Skeletal muscle satellite cell (primary cell): Measurements from ENCODE around the gene SAV1.
"Not testable (repeated sequence)": the region's sequence is repeated elsewhere in the genome, so short reads cannot be mapped to it uniquely, and the experiment has no call there.

Source experiments
- H3K27me3 ChIP-seq: 2 replicates; pipeline ENCODE4 v1.7.0; 2013; ENCODE audit warnings: low read length; ENCODE audit not compliant: control insufficient read depth, insufficient read depth
- H3K36me3 ChIP-seq: 2 replicates; pipeline ENCODE4 v1.7.0; 2013; ENCODE audit warnings: mild to moderate bottlenecking, control low read depth, low read length; ENCODE audit not compliant: insufficient read depth
- H3K4me1 ChIP-seq: 2 replicates; pipeline ENCODE4 v1.7.0; 2013; ENCODE audit warnings: low read length; ENCODE audit not compliant: control insufficient read depth, insufficient read depth
- H3K4me2 ChIP-seq: 2 replicates; pipeline ENCODE4 v1.7.0; 2013; ENCODE audit warnings: mild to moderate bottlenecking, low read length
- H3K4me3 ChIP-seq: 2 replicates; pipeline ENCODE4 v1.7.0; 2013; ENCODE audit warnings: low read length
- H3K9ac ChIP-seq: 2 replicates; pipeline ENCODE4 v1.7.0; 2013; ENCODE audit warnings: mild to moderate bottlenecking, low read depth, low read length, moderate library complexity
- H3K9me3 ChIP-seq: replicated peaks from 2 replicates; pipeline ENCODE4 v1.7.0; 2013; ENCODE audit warnings: mild to moderate bottlenecking, control low read depth, low read length

SAV1 gene

GRCh38 chr14:50659327-50659974, 8.7 kb downstream of the SAV1 start:
- no peaks in the 10 kb centered on the region for H3K9me3 ChIP-seq
- peaks cover 14% of the 10 kb centered on the region for H3K4me1 ChIP-seq
- no peak overlapping the region for H3K4me2 ChIP-seq

GRCh38 chr14:50658203-50658602, 9.9 kb downstream of the SAV1 start:
- Histone ChIP-seq H3K36me3 (peaks cover 21% of the 10 kb centered on the region), H3K4me3 (no peak overlapping the region), H3K4me1 (peaks cover 14% of the 10 kb centered on the region), H3K27me3 (no peaks in the 10 kb centered on the region), H3K4me2 (peak overlapping the region; percentile 50), H3K9ac (no peak overlapping the region), H3K9me3 (no peaks in the 10 kb centered on the region)

More at GRCh38 chr14:50659327-50659974, 8.7 kb downstream of the SAV1 start:
- H3K4me3 ChIP-seq: no peak overlapping the region
- H3K36me3 ChIP-seq: peaks cover 22% of the 10 kb centered on the region
- no peak overlapping the region for H3K9ac ChIP-seq
- no peaks in the 10 kb centered on the region for H3K27me3 ChIP-seq

- H3K4me3 ChIP-seq: no peak overlapping the region
- H3K4me2 ChIP-seq: peak overlapping the region; percentile 50
- H3K9me3 ChIP-seq: no peaks in the 10 kb centered on the region
- peaks cover 21% of the 10 kb centered on the region for H3K36me3 ChIP-seq
- H3K4me1 ChIP-seq: peaks cover 14% of the 10 kb centered on the region
- no peak overlapping the region for H3K9ac ChIP-seq
- no peaks in the 10 kb centered on the region for H3K27me3 ChIP-seq
Measured at GRCh38 chr14:50657753-50658152, 10.4 kb downstream of the SAV1 start.

GRCh38 chr14:50656776-50657175, 11.3 kb downstream of the SAV1 start:
- Histone ChIP-seq H3K4me2 (no peak overlapping the region), H3K9ac (no peak overlapping the region), H3K9me3 (no peaks in the 10 kb centered on the region), H3K4me3 (no peak overlapping the region), H3K36me3 (peaks cover 19% of the 10 kb centered on the region), H3K27me3 (no peaks in the 10 kb centered on the region), H3K4me1 (peaks cover 14% of the 10 kb centered on the region)

GRCh38 chr14:50649691-50650090, 18.4 kb downstream of the SAV1 start:
- H3K4me2 ChIP-seq: no peak overlapping the region

GRCh38 chr14:50647753-50648152, 20.4 kb downstream of the SAV1 start:
- Histone ChIP-seq H3K9me3 (no peaks in the 10 kb centered on the region), H3K4me3 (no peak overlapping the region), H3K36me3 (peaks cover 12% of the 10 kb centered on the region), H3K9ac (no peak overlapping the region), H3K27me3 (no peaks in the 10 kb centered on the region), H3K4me1 (peaks cover 12% of the 10 kb centered on the region), H3K4me2 (no peak overlapping the region)

More at GRCh38 chr14:50649691-50650090, 18.4 kb downstream of the SAV1 start:
- Histone ChIP-seq H3K4me1 (peaks cover 12% of the 10 kb centered on the region), H3K36me3 (peaks cover 5% of the 10 kb centered on the region), H3K27me3 (no peaks in the 10 kb centered on the region), H3K4me3 (no peak overlapping the region), H3K9me3 (no peaks in the 10 kb centered on the region), H3K9ac (no peak overlapping the region)

- Histone ChIP-seq H3K36me3 (peaks cover 12% of the 10 kb centered on the region), H3K4me1 (peaks cover 12% of the 10 kb centered on the region), H3K4me3 (no peak overlapping the region), H3K27me3 (no peaks in the 10 kb centered on the region), H3K4me2 (no peak overlapping the region), H3K9ac (no peak overlapping the region), H3K9me3 (no peaks in the 10 kb centered on the region)
Measured at GRCh38 chr14:50647282-50647681, 20.8 kb downstream of the SAV1 start.

GRCh38 chr14:50635141-50635540, 33.0 kb downstream of the SAV1 start:
- no peak overlapping the region for H3K9ac ChIP-seq
- H3K4me3 ChIP-seq: no peak overlapping the region
- no peaks in the 10 kb centered on the region for H3K4me1 ChIP-seq
- H3K27me3 ChIP-seq: no peaks in the 10 kb centered on the region
- H3K4me2 ChIP-seq: no peak overlapping the region
- peaks cover 12% of the 10 kb centered on the region for H3K36me3 ChIP-seq
- no peaks in the 10 kb centered on the region for H3K9me3 ChIP-seq

- Histone ChIP-seq H3K4me1 (no peaks in the 10 kb centered on the region), H3K36me3 (peaks cover 2% of the 10 kb centered on the region), H3K9ac (no peak overlapping the region)
Measured at GRCh38 chr14:50633954-50634353, 34.2 kb downstream of the SAV1 start.

GRCh38 chr14:50631408-50631821, 36.7 kb downstream of the SAV1 start:
- H3K36me3 ChIP-seq: peaks cover 5% of the 10 kb centered on the region
- no peaks in the 10 kb centered on the region for H3K9me3 ChIP-seq
- H3K9ac ChIP-seq: no peak overlapping the region
- no peaks in the 10 kb centered on the region for H3K27me3 ChIP-seq
- H3K4me1 ChIP-seq: no peaks in the 10 kb centered on the region
- H3K4me2 ChIP-seq: no peak overlapping the region
- no peak overlapping the region for H3K4me3 ChIP-seq

More at GRCh38 chr14:50633954-50634353, 34.2 kb downstream of the SAV1 start:
- no peaks in the 10 kb centered on the region for H3K27me3 ChIP-seq
- H3K4me2 ChIP-seq: no peak overlapping the region
- H3K4me3 ChIP-seq: no peak overlapping the region
- H3K9me3 ChIP-seq: no peaks in the 10 kb centered on the region

GRCh38 chr14:50624947-50625346, 43.2 kb downstream of the SAV1 start:
- peaks cover 11% of the 10 kb centered on the region for H3K4me1 ChIP-seq
- H3K9ac ChIP-seq, H3K36me3 ChIP-seq, H3K27me3 ChIP-seq, H3K9me3 ChIP-seq, H3K4me3 ChIP-seq, H3K4me2 ChIP-seq: not testable (repeated sequence)

GRCh38 chr14:50624447-50624846, 43.7 kb downstream of the SAV1 start:
- no peak overlapping the region for H3K9ac ChIP-seq
- H3K9me3 ChIP-seq: no peaks in the 10 kb centered on the region
- no peak overlapping the region for H3K4me3 ChIP-seq
- H3K27me3 ChIP-seq: no peaks in the 10 kb centered on the region
- no peak overlapping the region for H3K4me2 ChIP-seq
- H3K36me3 ChIP-seq: peaks cover 5% of the 10 kb centered on the region
- H3K4me1 ChIP-seq: peaks cover 11% of the 10 kb centered on the region
